Glutamatergic neuron (in vitro differentiated cells): ENCODE results near the gene KAT8. TPM values are rescaled to one million over a fixed set of nuclear protein-coding genes. Genes with fewer than 3 reads are reported as not detected.
A peak's percentile ranks its signal among the peaks of the same experiment; 100 is the strongest.

Experiments used
- DNase-seq: peaks from one replicate; pipeline ENCODE4 v3.0.0; 2022
- H3K27ac Mint-ChIP-seq: one replicate; pipeline ENCODE4 v1.8.0; 2020; ENCODE audit warnings: mild to moderate bottlenecking, mixed read lengths, inconsistent platforms; ENCODE audit not compliant: unreplicated experiment
- H3K27me3 Mint-ChIP-seq: one replicate; pipeline ENCODE4 v1.8.0; 2020; ENCODE audit warnings: mild to moderate bottlenecking, moderate library complexity, mixed read lengths, inconsistent platforms; ENCODE audit not compliant: unreplicated experiment
- H3K36me3 Mint-ChIP-seq: one replicate; pipeline ENCODE4 v1.8.0; 2020; ENCODE audit warnings: mild to moderate bottlenecking, mixed read lengths, inconsistent platforms; ENCODE audit not compliant: unreplicated experiment
- H3K4me1 Mint-ChIP-seq: one replicate; pipeline ENCODE4 v1.8.0; 2020; ENCODE audit warnings: mild to moderate bottlenecking, low read depth, mixed read lengths, inconsistent platforms; ENCODE audit not compliant: unreplicated experiment
- H3K4me3 Mint-ChIP-seq: one replicate; pipeline ENCODE4 v1.8.0; 2020; ENCODE audit warnings: mild to moderate bottlenecking, mixed read lengths, inconsistent platforms; ENCODE audit not compliant: unreplicated experiment
- H3K9me3 Mint-ChIP-seq: one replicate; pipeline ENCODE4 v1.8.0; 2020; ENCODE audit warnings: mild to moderate bottlenecking, moderate library complexity, mixed read lengths, inconsistent platforms; ENCODE audit not compliant: unreplicated experiment
- long read RNA-seq: library from polyadenylated mRNA; unstranded; transcript quantifications from one replicate; pipeline ENCODE4 v2.0.0, GENCODE V29; 2020; ENCODE audit not compliant: unreplicated experiment
- total RNA-seq: library from RNA; stranded (reverse); fragmentation: NEBNext Ultra II Directional; extraction: Animal tissue kit (Norgen Biotek cat#: 25700); gene quantifications from one replicate; pipeline ENCODE4 v1.2.1, GENCODE V29; 2021; ENCODE audit not compliant: unreplicated experiment
- TF ChIP-seq, protein P1 (sequence below): fragments of 200-600 bp; sonication (generic); IDR thresholded peaks from one replicate; pipeline ENCODE4 v1.5.0; 2021; ENCODE audit not compliant: partially characterized antibody, unreplicated experiment

The KAT8 gene
- 61.2 TPM for total RNA-seq
- long read RNA-seq, transcript KAT8-201 (11 exons, 1,525 nt), result major isoform, 28 of 33 reads
- long read RNA-seq, partial matches to known transcripts, result 1 of 33 reads
- long read RNA-seq, other reads (novel, unspliced or antisense), result 1 of 33 reads

DNA sequence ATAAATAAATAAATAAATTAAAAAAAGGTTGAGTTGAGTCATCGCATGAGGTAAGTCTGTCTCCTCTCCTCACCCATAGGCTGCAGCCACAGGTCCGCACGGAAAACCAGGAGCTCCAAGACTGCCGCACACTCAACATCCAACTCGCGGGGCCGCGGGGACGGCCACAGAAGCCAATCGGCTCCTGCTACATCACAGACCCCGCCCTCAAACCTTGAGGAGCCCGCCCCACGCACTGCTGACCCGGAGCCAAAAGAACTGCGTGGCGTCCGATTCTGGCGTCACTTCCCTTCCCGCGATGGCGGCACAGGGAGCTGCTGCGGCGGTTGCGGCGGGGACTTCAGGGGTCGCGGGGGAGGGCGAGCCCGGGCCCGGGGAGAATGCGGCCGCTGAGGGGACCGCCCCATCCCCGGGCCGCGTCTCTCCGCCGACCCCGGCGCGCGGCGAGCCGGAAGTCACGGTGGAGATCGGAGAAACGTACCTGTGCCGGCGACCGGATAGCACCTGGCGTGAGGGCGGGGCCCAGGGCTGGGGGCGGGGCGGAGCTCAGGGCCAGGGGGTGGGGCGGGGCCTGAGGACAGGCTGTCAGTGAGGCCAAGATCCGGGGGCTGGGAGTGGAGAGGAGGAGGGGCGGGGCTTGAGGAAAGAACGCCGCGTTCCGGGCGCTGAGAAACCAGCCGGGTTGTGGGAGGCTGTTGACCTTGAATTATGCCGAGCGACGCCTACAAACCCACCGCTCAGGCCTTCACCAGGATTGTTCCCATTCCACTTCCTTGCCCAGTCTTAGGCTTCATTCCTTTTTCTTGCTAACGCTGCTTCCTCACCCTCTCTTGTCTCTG lies at the start of gene KAT8:
Gene KAT8, plus strand, starts transcription at position 281 of the 839 bp plus-strand sequence. Its CDS starts 18 bp downstream, at position 299.
- Mint-ChIP-seq H3K27ac (peak within 1 kb of the TSS; percentile 73), H3K4me3 (peak within 1 kb of the TSS; percentile 91), H3K36me3 (no peaks in the 10 kb centered on the region), H3K4me1 (peaks cover 6% of the 10 kb centered on the region), H3K27me3 (peaks cover 6% of the 10 kb centered on the region), H3K9me3 (peaks cover 8% of the 10 kb centered on the region)
- TF ChIP-seq, protein P1, sequence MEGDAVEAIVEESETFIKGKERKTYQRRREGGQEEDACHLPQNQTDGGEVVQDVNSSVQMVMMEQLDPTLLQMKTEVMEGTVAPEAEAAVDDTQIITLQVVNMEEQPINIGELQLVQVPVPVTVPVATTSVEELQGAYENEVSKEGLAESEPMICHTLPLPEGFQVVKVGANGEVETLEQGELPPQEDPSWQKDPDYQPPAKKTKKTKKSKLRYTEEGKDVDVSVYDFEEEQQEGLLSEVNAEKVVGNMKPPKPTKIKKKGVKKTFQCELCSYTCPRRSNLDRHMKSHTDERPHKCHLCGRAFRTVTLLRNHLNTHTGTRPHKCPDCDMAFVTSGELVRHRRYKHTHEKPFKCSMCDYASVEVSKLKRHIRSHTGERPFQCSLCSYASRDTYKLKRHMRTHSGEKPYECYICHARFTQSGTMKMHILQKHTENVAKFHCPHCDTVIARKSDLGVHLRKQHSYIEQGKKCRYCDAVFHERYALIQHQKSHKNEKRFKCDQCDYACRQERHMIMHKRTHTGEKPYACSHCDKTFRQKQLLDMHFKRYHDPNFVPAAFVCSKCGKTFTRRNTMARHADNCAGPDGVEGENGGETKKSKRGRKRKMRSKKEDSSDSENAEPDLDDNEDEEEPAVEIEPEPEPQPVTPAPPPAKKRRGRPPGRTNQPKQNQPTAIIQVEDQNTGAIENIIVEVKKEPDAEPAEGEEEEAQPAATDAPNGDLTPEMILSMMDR, result no peak
- peak; percentile 97 for DNase-seq

GRCh38 chr16:31071861-31072260 lies 45.6 kb upstream of the KAT8 start:
- Mint-ChIP-seq H3K27ac (peak overlapping the region; percentile 99), H3K36me3 (no peaks in the 10 kb centered on the region), H3K4me3 (peak overlapping the region; percentile 98), H3K9me3 (peaks cover 15% of the 10 kb centered on the region), H3K27me3 (peaks cover 5% of the 10 kb centered on the region), H3K4me1 (peaks cover 10% of the 10 kb centered on the region)
- TF ChIP-seq, protein P1, result no peak
- no peak for DNase-seq

DNA sequence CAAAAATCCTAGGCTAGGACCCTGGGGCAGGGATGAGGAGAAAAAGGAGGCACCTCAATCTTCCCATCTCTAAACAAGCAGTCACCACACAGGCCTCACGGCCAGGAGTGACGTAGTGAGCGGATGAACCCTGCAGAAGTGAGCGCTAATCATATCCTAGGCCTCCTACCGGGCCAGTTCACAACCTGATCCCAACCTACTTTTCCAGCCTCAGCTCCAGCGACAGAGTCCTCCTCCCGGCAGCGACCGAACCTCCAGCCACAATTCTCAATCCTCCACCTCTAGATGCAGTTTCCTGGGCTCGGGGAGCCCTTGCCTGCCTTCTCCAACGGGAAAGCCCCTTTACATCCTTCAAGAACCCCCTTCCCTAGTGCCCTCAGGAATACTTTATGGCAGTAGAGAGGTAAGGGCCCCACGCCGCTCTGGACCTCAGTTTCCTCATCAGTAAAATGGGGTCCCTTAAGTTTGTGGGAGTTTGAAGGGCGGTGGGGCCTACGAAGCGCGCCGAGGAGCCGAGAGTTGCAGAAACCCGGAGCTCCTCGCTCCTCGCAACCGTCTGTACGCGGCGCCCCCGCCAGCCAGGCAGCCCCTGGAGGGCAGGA lies 44.8 kb upstream of the KAT8 start:
- Mint-ChIP-seq H3K27ac (peak overlapping the region; percentile 99), H3K9me3 (peaks cover 15% of the 10 kb centered on the region), H3K4me3 (peak overlapping the region; percentile 98), H3K4me1 (peaks cover 10% of the 10 kb centered on the region), H3K27me3 (peaks cover 5% of the 10 kb centered on the region), H3K36me3 (no peaks in the 10 kb centered on the region)
- TF ChIP-seq, protein P1, result no peak
- no peak for DNase-seq

GRCh38 chr16:31073142-31073969 lies 44.1 kb upstream of the KAT8 start:
- peak overlapping the region; percentile 99 for H3K27ac Mint-ChIP-seq
- peak; percentile 97 for DNase-seq
- peaks cover 10% of the 10 kb centered on the region for H3K4me1 Mint-ChIP-seq
- peak overlapping the region; percentile 98 for H3K4me3 Mint-ChIP-seq
- no peaks in the 10 kb centered on the region for H3K36me3 Mint-ChIP-seq
- peaks cover 2% of the 10 kb centered on the region for H3K27me3 Mint-ChIP-seq
- TF ChIP-seq, protein P1, result no peak
- H3K9me3 Mint-ChIP-seq, result peaks cover 15% of the 10 kb centered on the region
